Activated effector memory CD4-positive, alpha-beta T cell treated with anti-CD3 and anti-CD28 coated beads, Interleukin-2, amount 50 U/mL, for 16 hours (primary cell): ENCODE data around the gene C16orf95.

Experiments
- DNase-seq: peaks from one replicate; pipeline ENCODE4 v3.0.0-alpha.2; 2020

C16orf95 gene

DNA sequence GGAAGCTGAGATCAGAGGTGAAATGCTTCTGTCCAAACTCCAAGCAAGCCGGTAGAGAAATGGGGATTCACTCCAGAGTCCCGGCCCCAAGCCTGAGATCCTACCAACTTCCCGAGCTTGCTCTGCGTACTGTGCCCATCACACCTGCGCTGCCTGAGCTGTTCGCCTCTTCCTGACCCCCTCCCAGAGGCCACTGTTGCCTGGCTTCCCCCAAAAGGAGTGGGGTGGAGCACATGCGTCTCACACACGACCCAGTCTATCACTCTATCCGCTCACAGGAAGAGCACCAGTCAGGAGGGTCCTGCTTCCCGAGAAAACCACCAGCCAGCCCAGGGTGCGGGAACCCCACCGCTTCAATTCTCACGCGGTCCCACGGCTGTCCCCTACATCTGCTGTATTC is 13.5 kb upstream of the C16orf95 start:
- DNase-seq: no peak

DNA sequence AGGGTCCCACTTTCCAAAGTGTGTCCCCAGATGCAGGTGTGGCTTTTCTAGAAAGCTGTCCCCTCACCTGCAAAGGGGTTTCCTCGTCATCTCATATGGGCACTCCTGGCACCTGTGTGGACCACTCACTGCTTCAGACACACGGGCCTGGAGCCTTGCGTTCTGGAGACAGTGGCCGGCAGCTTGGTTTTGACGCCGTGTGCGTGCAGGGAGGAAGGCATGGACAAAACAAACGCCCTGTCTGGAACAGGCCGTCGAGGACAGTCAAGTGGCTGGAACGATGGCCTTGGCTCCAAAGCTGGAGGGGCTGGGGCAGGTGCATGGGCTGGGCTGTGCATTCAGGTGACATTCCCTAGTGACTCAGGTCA is 13.0 kb upstream of the C16orf95 start:
- DNase-seq: no peak

DNA sequence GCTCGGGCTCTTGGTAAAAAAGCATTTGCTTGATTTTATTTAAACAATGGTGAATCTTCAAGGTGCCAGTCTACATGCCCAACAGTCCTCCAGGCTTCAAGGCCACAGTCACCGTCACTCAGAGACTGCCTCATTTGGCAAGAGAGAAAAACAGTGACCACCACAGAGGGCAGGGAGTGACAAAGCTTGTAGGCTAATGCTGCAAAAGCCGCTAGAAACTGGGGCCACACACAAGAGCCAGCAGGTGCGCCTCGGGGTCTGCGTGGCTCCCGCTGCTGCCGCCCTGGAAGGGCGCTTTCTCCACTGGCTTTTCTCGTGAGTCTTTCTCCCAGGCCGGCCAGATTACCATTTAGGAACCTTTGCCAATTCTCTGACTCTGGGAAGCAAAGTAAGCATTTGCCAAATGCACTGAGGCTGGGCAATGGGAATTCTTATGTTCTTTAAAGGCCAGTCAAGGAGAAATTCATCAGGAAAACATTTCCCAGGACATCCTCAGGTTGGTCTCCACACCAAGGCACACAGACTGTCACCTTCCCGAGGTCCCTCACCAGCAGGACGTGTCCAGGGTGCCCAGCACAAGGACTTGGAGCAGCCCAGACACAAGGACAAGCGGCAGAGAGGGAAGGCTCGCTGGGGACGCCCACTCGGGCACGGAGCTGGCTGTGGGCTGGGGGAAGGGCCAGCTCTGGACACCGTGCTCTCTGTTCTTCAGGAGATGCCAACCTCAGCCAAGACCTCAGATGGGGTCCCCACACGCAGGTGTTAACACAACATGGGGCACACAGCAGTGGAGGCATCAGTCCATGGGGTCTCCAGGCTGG is 12.5 kb upstream of the C16orf95 start:
- no peak for DNase-seq

DNA sequence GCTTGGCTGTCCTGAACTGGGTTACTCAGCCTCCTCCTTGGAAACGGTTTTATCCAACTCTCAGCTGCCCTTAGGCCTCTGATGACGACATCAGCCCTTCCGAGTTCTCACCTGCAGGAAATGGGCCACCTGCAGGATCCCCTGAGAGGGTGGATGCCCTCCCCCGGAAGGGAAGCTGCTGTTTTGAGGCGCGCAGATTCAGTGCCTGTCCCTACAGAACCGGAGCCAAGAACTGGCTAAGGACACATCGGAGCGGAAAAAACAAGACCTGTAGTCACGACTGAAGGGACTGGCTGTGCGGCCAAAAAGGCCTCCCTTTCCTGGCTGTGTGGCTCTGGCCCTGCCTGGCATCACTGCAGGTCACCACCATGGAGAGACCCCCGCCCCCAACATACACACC is 11.7 kb upstream of the C16orf95 start:
- no peak for DNase-seq

DNA sequence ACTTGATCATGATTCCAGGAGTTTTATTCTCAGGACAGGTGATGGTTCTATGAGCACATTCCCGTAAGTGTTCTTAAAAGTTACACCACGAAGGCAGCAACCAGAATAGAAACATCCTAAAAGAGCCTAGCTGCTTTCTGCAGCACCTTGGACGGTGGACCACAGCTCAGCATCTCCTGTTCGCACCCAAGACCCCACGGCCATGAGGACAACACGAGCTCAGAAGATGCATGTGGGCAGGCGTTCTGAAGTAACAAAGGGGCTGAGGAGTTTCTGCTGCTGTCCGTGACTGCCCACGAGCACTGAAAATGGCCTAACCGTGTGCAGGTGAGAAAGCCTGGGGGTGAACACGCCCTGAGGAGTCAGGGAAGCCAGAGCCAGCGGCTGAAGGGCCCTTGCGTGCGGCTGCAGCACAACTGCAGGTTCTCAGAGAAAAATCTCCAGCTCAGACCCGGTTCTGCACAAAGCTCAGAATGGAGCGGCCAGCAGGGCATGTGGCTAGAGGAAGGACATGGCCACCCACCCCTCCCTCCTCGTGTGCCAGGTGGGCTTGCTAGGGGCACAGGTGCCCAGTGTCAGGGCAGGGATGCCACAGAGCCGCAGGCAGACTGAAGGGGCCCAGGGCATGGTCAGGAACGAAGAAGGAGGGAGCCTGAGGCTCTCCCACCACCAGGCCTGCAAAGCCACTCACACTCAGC is 10.8 kb upstream of the C16orf95 start:
- no peak for DNase-seq

DNA sequence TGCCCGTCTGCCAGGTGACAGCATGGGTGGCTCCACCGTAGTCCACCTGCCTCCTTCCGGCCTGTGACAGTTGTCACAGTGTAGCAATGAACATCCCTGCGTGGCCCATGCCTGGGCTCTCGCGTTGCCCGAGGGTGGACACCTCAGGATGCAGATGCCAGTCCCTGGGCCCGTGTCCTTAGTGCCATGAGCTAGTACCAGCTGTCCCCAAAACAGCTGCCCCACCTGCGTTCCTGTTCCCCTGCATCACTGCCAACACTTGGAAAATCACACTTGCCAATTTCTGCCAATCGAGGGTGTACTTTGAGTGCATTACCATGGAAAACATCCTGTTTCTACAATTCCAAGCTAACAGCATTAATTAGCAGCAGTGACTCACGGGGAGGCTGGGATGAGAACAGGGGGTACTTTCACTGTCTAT is 9.0 kb upstream of the C16orf95 start:
- no peak for DNase-seq

DNA sequence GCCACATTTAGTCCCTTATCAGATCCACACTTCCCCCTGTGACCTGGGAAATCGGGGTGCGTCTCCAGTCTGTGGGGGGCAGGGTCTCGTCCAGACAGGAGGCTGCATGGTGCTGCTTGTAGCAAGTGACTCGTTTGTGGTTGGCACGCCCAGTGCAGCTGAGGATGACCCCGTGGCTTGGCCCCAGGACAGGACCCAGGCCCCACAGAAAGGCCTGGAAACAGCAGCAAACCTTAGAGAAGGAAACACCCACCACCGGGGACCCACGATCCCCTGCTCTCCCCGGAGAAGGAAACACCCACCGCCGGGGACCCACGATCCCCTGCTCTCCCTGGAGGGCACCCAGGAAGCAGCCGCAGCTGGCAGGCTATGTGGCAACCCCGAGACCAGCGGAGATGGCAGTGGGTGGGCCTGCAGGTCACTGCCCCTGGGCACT is 8.2 kb upstream of the C16orf95 start:
- no peak for DNase-seq

DNA sequence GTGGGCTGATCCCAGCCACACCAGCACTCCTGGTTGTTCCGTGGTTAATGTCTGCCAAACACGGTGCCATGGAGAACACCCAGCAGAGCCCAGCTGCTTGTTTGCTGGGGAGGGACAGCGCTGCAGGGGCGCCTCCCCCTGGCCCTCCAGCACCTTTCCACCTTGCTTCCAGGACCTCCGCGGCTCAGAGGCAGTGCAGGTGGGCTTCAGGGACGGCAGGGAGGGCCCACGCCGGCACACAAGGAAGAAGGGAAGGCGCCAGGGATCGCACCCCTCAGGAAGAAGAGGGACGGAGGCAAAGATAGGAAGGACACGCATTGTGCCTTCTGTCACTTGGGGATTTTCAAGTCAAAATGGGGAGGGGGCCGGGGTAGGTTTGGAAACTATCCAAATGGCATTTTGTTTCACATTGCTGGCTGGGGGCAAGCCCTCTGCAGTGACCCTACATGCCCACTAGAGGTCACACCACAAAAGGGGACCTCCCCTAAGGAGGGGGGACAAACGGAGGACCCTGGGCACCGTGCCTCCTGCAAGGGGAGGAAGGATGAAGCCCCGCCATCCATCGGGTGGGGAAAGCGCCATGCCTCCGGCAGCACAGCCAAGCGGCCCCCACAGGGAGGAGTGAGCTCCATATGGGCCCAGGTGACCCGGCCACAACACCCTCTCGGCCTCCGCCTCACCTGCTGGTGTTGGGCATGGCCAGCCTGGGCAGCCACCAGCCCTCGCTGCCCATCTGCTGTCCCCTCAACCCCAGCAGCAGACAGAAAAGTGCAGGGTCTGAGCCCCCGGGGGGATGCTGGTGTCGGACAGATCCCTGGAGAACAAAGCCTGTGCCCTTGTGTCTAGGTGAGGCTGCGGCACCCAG is 7.5 kb upstream of the C16orf95 start:
- DNase-seq: peak; percentile 80

DNA sequence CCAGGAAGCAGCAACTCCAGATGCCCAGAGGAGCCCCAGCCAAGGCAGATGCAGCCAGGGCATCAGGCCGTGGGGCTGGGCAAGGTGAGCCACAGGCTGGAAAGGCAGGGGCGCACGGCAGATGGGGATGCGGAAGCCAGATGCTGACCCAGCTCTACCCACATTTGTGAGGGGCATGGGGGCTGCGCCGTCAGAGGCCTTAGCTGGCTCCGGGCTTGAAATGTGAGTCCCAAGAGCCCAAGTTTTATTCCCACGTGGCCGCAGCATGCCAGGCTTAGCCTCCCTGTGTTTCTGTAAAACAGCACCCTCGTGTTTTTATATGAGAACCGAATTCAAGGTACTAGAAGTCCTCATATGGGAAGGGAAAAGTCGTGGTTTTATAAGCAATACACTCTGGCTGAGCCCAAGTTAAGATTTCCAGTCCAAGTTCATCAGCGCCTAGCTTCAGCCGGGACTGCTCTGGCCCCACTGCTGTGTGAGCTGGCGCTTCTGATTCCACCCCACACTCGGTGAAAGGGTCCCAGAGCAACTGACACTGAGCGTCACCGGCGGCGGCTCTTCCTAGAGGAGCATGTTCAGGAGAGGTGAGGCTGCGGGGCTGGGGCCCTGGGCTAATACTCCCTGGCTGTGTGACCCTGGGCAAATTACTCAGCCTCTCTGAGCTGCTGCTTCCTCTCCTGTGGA is 6.7 kb upstream of the C16orf95 start:
- no peak for DNase-seq

DNA sequence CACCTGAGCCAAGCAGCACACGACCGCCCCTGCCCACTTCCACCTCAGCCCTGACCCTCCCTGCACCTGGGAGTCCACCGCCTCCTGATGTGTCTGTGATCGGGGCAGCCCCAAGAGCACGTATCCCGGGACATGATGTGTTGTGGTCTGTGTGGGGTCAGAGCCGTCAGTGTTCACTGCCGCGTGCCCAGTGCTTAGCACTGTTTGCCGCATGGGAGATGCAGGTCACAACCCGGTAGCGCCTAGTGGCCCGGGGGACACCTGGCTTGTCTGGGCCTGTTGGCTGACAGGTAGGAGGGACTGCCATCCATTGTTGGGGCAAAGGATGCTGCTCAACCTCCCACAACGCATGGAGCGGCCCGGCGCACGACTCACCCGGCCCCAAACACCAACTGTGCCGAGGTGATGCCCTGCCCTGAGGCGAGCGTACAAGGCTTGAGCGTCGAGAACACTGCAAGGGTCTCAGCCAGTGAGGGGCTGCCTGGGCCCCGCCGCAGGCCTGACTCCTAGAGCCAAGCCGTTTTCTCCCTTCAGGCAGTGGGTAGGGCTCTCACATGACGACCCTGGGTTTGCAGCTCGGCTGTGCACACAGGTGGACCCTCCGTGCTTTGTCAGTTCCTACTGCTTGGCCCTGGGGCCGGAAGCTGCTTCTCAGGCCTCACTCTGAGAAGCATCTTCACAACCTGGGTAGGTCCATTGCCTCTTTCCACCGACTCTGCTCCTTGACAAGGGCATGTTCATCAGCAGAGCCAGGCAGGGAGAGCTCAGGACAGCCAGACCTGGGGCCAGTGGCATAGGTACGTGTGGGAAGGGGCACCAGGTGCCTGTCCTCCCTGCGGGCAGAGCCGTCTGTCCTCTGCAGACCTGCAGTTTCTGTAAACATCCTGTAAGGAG is 5.9 kb upstream of the C16orf95 start:
- DNase-seq: no peak

DNA sequence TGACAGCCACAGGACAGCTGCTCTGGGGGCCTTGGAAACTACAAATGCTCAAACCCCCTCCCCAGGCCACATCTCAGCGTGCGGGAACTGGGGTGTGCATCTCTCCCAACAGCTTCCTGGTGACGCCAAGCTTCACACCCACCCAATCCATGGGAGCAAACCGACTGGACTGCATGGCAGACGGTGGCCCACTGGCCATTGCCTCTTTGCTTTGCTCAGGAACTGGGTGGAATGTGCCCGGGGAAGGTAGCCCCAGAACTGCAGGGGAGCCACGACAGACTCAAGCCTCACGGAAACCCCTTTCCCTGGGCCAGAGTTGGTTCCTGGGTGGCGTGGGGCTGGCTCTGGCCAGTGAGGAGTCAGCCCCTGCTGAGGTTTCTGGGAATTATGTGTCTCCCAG is 5.2 kb upstream of the C16orf95 start:
- DNase-seq: no peak

DNA sequence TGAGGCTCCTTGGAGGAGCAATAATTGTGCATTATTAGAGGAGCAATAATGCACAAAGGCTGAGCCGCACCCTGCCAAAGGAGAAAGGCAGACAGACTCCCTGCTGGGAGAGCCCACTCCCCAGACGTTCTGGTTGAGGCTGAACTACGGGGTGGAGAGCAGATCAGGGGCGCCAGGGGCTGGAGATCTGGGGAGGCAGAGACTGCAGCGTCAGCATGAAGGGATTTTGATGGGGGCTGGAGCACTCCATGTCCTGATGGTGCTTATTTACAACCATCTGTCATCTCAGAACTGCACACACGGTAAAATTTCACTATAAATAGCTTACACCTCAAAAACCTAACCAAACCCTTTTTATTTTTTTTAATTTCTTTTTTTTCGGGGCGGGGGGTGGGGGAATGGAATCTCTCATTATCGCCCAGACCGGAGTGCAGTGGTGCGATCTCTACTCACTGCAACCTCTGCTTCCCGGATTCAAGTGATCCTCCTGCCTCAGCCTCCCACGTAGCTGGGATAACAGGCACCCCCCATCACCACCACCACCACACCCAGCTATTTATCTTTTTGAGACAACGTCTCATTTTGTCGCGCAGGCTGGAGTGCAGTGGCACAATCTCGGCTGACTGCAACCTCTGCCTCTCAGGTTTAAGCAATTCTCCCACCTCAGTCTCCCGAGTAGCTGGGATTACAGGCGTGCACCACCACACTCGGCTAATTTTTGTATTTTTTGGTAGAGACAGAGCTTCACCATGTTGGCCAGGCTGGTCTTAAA is 4.3 kb upstream of the C16orf95 start:
- no peak for DNase-seq

DNA sequence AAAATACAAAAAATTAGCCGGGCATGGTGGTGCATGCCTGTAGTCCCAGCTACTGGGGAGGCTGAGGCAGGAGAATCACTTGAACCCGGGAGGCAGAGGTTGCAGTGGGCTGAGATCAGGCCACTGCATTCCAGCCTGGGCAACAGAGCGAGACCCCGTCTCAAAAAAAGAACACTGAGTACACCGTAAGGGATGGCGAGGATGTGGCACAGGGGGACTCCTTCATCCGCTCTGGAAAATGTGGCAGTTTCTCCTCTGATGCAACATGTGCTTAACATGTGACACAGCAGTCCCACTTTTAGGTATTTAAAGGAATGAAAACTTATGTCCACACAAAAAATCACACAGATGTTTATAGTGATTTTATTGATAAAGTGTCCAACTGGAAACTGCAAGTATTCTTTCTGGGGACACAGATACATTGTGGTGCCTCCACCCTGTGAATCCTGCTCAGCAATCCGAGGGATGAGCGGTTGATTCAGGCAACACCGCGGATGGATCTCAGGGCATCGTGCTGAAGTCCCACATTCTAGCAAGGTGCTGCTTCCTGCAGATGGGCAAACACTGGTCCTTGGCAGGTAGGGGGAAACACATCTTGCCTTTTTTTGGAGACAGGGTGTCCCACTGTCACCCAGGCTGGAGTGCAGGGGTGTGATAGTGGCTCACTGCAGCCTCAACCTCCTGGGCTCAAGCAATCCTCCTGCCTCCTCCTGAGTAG is 3.5 kb upstream of the C16orf95 start:
- DNase-seq: no peak

DNA sequence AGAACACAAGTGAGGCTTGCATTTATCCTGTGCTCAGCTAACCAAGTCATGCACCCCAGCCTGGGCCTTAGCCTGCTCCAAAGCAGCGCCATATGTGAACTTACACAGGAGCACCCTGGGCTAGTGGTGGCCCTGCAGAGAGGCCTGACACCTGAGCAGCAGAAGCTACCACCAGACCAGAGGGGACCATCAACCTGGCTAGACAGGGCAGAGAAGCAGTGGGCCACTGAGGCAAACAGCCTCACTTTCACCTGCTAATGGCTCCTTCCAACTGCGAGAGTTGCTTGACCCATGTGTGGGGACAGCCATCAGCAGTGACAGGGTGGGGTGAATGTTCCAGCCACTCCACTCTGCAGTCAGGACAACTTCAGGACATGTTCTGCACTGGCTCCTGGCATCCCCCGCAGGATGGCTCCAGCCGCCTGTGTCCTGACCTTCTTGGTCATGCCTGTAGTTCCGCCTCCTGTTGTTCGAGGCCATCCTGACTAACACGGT is 2.9 kb upstream of the C16orf95 start:
- DNase-seq: no peak

DNA sequence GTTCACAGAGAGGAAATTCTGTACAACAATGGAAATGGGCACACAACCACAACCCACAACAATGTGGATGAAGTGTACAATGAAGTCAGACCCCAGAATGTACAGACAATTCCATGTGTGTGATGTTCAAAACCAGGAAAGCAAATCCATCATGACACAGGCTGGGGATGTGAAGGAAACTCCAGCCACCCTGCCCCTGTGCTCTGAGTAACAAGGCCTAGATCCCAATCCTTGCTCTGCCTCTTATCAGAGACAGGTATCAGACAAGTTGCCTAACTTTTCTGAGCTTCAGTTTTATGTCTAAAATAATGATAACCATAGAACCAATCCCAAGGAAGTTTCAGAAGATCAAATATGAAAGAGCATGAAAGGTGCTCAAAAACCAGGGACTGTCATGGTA is 1.8 kb upstream of the C16orf95 start:
- no peak for DNase-seq

DNA sequence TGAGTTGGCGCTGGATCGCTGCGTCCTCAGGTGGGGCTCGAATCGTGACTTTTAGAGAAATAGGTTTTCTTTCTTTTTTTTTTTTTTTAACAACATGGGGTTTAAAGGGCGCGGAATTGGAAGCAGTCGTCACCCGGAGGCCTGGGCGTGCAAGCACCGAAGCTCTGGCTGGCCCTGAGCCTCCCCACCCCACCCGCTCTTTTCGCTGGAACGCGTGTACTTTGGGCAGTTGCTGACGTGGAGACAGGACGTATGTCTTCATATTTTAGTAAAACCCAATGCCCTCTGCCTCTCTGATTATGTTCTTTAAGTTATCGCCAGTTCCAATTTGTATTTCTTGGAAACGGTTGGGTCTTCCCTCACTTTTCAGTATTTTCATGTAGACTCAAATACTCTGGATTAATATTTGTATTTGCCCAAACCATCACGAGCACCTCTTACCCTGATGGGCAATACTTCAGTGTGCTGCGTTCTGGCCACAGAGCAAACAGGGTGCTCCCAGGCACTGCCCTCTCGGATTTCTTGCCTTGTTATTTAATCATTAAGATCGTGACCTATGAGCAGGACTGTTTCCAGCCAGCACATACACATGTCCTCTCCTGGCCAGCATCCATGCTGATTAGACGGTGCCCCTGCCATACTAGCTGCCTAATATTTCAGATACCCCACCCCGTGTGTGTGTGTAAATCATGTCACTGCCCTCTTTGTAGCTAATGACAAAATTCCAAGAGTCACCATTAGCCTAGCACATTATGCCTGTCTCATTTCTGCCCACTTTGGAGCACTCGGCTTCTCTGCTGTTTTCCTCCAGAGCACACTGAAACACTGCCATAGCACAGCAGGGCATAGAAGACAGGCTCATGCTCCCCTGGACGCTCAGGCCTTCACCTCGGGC is 805 bp upstream of the C16orf95 start:
- DNase-seq: peak; percentile 78

DNA sequence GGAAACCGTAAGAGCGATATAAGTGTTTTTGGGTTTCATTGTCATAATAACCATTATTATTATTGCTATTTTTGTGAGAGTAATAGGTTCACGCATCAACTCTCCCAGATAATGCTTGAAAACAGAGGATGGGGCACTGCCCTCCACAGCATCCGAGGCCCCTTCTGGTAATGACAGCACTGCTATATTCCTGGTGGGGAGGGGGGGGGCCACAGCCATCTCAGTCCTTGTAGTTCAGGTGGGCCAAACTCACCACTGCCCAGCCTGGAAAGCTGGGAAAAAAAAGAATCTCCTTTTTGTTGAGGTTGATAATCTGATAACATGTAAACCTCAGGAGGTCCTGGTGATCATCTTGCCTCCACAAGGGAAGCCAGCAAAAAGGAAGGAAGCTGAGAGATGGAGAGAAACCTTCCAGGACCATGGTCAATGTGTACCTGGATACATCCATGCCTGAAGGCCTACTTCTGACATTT is 706 bp downstream of the C16orf95 start:
- peak; percentile 50 for DNase-seq

DNA sequence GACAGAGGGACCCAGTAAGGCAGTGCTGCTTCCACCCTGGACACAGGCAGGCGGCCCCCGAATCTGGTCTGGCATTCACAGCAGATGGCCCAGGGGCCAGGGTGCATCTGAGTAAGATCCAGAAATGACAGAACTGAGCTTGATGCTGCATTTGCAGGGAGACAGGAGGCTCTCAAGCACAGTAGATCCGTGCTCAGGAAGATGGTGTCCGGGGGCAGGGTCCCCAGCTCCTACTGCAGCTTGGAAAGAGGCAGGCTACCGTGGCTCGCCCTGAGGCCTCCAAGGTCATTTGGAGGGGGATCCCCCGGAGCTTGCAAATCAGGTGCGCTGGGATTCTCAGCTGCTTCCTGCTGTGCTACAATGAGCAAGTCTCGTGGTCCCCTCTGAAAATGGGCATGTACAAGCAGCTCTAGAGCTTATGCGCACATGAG is 2.2 kb downstream of the C16orf95 start:
- no peak for DNase-seq

DNA sequence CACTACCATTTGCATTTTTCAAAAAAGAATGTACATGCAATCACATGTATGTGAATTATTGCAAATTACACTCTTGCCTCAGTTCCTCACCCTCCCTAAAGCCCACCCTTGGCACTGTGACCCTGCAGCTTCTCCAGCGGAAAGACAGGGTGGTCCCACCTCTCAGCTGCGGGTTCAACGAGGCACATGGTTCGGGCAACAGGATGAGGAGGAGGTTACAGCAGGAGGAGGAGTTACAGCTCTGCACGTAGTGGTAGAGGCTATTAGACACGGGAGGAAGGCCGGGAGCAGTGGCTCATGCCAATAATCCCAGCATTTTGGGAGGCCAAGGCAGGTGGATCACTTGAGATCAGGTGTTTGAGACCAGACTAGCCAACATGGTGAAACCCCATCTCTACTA is 5.2 kb downstream of the C16orf95 start:
- peak; percentile 1 for DNase-seq
